ENCODE data around the gene TCEANC2.
"Not testable (repeated sequence)": the region's sequence is repeated elsewhere in the genome, so short reads cannot be mapped to it uniquely, and the experiment has no call there.

TCEANC2 gene

DNA sequence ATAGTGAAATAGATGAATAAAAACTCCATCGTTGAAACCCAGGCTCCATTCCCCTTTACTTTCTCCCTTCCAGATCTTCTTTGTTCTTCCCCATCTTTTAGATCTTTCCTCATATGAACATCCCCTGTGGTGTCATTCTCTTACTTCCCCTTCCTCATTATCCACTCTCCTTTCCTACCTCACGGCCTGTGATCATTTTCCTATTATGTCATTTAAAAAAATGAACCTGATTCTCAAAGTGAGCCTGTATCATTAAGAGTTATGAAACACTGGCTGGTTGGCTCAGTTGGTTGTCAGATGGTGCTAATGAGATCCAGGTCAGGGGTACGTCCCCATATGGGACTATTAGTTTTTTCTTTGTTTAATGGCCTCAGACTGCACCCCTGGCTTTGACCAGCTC, 38.3 kb downstream of the TCEANC2 start:
- DNase-seq: peak; percentile 59 to 85 (median 77)

DNA sequence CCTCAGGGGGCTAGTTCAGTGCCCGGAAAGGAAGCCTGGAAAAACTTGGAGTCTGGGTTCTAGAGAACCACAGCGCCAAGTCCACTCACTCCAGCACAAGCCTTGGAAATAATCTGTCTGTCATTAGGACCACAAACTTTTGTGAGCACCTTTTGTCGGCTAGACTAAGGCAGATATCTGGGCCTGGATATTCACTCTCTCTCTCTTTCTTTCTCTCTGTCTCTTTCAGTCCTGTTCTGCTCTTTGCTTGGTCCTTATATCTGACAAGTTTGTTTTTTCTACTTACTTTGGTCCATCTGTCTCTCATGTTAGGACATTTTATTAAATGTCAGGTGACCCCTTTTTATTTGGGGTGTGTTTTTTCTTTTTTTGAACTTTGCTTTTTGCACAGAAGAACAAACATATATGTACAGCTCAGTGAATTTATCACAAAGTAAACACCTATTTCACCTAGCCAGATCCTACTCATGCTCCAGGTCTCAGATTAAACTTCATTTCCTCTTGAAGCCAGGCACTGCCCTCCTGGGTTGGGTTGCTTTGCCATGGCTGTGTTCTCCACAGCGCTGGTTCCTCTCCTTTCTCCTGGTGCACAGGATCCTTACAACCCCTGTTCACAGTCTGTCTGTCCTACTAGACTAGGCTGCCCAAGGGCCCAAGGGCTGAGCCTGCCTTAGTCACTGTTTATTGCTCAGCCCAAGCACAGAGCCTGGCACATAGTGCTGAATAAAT, 40.8 kb downstream of the TCEANC2 start:
- DNase-seq: no peak

DNA sequence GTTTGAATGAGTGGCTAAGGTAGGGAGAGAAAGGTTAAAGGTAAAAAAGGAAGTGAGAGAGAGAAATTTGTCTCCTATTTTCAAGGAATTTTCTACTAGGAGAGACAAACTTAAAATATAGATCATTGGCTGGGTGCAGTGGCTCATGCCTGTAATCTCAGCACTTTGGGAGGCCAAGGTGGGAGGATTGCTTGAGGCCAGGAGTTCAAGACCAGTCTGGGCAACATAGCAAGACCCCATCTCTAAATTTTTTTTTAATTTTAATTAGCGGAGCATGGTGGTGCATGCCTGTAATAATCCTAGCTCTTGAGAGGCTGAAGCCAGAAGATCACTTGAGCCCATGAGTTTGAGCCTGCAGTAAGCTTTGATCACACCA, 41.3 kb downstream of the TCEANC2 start:
- DNase-seq: not testable (repeated sequence)

DNA sequence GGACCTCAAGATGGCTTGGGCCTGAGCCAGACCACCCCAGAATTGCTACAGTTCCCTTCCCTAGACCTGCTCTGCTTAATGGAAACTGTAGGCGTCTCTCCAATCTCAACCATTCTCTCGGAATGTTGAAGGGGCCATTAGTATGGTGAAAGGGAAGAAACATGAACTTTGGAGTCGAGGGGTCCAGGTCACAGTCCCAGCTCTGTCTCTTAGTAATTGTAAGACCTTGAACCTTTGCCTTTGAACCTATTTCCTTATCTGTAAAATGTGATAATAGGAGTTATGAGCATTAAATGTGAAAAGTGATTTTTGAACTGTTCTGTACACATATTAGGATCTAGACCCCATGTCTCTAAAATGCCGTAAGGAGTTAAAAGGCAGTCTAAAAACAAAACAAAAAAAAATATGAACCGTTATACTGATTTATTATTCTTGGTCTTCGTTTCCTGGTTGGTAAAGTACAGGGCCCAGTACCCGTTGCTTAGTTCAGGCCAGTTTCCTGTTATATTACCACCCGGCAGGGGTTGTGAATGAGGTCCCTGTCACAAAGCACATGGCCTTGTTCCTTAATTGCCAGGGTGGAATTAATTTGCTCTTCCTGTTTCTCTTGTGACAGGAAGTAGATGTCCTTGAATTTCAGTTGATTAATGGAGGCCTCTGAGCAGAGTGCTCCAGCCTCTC, 42.3 kb downstream of the TCEANC2 start:
- DNase-seq: peak; percentile 75 to 84 (median 77)

DNA sequence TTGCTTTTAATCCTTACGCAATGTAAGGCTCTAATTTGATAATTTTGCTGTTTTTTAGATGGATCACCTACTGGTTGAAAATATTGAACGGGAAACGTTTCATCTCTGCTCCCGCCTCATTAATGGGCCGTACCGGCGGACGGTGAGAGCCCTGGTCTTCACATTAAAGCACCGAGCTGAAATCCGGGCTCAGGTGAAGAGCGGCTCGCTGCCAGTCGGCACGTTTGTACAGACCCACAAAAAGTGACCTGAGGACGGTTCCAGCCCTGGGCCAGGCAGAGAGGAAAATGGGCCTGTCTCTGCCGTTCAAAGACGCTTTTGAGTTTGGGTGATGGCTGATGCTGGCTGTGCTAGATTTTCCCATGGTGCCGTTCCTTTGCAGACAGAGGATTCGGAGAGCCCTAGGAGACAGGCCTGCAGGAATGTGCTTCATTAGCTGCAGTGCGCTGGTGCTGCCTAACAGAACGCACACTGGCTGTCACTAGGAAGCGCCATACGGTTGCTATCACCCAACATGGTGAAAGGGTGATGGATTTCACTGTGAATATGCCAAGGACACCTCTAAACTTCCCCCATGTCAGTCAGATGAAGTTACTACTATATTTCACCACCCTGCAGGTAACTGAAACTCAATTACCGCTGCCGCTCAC, 42.9 kb downstream of the TCEANC2 start:
- DNase-seq: no peak

DNA sequence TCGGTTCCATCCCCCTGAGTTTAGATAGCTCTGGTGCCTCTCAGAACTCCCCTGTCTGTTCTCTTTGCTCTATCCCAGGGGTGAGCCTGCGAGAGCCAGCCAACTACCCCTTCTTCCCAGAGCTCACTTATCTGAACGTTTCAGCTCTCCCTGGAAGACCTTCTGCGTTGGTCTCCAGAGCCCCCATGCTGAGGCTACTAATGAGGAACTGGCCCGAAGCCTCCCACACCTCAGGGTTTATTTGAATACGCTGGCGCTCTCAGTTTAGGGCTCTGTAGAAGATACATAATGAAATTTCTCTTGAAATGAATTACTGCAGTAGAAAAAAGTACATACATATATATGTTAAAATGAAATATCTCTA, 43.5 kb downstream of the TCEANC2 start:
- DNase-seq: peak; percentile 27 to 51 (median 34)

DNA sequence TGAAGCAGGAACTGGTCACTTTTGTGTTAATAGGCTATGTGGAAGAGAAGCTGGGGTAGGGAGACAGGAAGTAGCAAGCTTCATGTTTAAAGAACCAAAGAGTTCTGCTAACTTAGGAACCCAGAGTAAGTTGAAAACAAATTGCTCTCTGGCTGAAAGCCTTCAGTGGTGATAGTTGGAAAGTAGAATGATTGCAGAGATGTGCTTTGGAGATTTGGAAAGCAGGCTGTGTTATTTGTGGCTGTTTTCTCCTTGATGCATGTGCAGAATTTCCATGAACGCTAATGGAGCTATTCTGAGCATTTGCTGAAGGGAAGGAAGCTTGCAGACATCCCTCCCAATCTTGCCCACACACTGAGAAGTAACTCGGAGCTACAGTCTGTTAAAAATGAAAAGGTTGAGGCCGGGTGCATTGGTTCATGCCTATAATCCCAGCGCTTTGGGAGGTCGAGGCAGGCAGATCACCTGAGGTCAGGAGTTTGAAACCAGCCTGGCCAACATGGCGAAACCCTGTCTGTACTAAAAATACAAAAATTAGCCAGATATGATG, 45.7 kb downstream of the TCEANC2 start:
- DNase-seq: no peak

DNA sequence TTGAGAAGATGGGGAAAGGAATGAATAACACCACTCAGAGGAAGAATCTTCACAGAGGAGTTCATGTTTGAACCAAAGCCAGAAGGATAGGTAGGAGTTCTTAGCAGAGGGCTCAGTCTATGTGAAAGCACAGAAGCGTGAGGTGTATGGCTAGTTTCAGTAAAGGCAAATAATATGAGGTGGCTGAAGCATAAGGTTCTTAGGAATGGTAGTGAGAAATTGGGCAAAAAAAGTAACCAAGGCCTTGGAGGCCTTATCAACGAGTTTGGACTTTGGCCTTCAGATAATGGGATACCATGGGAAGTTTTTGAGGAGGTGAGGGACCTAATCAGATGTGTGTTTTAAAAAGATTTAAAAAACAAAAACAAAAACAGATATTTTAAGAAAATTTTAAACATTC, 47.1 kb downstream of the TCEANC2 start:
- no peak for DNase-seq

DNA sequence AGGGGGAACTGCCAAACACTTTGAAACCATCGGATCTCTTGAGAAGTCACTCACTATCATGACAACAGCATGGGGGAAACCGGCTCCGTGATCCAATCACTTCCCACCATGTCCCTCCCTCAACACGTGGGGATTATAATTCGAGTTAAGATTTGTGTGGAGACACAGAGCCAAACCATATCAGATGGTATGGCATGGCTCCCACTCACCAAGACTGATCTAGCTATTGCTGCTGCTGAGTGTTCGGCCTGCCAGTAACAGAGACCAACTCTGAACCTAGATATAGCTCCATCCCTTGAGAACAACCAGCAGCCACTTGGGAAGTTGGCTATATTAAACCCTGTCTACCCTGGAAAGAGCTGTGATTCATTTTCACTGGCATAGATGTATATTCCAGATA, 50.0 kb downstream of the TCEANC2 start:
- no peak for DNase-seq

DNA sequence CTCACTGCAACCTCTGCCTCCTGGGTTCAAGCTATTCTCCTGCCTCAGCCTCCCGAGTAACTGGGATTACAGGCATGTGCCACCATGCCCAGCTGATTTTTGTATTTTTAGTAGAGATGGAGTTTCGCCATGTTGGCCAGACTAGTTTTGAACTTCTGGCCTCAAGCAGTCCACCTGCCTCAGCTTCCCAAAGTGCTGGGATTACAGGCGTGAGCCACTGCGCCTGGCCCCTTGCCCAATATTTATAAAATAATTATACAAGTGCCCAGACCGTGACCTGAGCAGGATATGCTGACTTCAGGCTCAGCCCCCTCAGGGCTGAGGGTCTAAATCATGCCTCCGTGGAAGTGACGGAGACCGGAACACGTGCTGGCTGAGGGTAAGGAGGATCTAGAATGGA, 51.2 kb downstream of the TCEANC2 start:
- not testable (repeated sequence) for DNase-seq

DNA sequence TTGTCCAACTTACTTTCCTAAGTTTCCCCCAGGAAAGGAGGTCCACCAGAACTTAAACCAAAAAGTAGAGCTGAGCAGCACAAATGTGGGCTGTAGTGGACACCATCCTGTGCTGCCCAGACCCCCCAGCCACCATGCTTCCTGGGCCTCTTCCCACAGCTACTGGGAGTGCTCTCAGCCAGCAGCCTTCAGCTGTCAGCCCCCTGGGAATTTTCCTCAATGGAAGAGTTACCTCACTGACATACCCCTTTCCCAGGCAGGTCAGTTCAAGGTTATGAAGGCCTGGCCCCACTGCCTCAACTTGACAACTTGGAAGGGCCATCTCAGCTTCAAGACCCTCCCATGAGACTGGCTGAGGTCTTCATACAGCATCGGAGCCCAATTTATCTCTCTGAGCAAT, 51.7 kb downstream of the TCEANC2 start:
- no peak for DNase-seq

DNA sequence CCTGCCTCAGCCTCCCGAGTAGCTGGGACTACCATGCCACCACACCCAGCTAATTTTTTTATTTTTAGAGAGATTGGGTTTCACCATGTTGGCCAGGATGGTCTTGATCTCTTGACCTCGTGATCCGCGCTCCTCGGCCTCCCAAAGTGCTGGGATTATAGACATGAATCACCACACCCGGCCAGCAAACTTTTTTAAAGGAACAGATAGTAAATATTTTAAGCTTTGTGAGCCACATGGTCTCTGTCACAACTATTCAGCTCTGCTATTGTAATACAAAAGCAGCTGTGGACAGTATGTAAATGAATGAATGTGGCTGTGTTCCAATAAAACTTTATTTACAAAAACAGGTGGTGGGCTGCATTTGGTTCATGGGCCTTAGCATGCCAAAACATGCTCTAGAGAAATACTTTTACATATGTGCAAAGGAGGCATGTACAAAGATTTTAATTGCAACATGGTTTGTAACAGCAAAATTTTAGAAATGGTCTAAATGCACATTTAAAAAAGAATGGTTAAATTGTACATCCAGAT, 52.4 kb downstream of the TCEANC2 start:
- DNase-seq: no peak

DNA sequence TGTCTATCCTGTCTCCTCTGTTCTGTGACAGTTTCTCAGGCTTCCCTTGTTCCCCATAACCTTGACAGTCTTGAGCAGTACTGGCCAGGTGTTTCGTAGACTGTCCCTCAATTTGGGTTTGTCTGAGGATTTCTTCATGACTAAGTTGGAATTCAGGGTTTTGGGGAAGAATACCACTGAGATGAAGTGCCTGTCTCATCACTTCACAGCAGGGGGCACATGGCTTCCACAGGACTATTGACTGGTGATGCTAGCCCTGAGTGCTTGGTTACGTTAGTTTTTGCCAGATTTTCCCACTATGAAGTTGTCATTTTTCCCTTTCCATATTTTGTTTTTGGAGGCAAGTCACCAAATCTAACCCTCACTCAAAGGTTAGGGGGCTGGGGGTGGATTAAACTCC, 53.7 kb downstream of the TCEANC2 start:
- no peak for DNase-seq

DNA sequence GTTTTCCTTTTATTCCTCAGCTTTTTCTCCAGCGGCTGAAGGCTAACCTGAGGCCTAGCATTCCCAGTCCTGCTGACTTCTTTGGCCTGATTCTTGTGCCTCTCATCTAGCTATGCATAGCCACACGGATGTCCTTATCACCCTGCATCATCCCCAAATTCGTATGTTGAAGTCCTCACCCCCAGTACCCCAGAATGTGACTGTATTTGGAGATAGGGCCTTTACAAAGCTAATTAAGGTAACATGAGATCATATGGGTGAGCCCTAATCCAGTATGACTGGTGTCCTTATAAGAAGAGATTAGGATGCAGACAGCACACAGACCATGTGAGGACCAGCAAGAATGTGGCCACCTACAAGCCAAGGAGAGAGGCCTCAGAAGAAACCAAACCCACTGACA, 54.7 kb downstream of the TCEANC2 start:
- DNase-seq: no peak

DNA sequence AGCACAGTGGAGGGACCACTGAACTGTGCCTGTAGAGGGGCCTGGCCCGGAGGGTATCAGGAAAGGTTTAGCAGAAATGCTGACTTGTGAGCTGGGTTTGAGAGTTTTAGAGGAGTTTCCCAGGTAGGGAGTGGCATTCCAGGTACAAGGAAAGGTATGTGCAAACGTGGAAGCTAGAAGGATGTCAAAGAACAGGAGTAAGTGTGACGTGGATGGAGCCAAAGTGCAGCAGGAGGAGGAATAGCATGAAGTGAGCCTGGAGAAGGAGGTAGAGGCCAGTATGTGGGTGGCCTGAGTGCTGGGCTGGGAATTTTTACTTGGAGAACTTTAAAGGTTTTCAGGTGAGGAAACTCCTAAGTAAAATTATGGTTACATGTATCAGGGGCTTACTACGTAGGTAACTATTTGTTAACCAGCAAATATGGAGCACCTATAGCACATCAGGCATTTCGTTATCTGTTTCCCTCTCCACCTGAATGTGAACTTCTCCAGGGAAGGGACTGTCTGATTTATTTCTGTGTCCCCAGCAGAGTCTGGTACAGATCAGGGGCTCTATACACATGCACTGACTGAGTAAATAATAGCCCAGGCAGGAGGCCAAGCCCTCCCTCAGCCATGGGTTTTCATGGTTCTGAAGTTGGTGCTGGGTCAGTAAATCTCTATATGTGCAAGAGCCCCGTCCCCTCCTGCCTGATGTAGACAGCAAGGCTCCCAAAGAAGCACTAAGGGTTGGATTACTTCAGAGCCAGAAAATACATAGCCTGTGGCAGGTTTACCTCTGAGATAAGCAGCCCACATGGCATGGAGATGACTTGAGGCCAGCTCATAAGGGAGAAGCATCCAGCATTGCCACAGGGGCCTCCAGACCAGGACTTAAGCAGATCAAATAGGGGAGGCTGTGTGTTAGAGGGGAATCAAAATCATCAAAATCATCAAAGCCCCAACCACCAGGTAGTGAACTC, 56.0 kb downstream of the TCEANC2 start:
- DNase-seq: no peak

DNA sequence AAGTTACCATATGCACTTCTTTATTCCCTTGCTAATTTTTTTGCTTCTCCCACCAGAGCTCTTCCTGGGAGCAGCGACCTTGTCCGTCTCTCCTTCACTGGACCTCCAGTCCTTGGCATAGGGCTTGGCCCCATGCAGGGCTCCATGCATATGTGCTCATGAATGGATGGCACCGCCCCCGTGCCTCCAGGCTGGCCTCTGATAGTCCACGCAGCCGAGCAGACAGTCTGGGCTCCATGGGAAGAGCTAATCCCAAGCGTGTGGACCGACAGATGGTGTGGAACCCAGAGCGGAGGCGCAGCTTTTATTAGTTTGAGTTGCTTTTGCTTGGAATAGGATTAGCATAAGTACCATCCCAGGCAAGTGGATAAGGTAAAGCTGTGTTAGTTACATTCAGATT, 57.6 kb downstream of the TCEANC2 start:
- DNase-seq: no peak

DNA sequence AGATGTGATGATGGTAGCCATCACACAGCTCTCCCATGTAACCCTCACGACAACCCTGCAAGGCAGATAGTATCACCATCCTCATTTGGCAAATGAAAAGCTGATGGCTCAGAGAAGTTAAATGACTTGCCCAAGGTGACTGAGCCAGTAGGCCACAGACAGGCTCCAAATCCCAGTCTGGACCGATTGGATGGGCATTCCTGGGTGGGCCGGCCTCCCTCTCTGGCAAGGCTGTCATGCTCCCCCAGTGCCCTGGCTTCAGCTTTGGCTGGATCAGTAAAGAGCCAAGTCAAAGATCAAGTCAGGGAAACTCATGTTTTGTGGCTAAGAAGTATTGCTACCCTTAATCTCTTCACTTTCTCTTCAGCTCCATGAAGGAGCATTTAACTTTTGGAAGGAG, 58.2 kb downstream of the TCEANC2 start:
- no peak for DNase-seq

DNA sequence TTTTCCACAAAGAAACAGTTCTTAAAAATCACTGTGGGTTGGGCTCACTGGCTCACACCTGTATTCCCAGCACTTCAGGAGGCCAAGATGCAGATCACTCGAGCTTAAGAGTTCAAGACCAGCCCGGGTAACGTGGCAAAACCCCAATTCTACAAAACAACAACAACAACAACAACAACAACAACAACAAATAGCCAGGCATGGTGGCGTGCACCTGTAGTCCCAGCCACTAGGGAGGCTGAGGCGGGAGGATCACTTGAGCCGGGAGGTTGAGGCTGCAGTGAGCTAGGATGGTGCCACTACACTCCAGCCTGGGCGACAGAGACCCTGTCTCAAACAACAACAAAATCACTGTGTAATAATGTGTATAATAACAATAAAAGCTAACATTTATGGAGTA, 58.6 kb downstream of the TCEANC2 start:
- no peak for DNase-seq

DNA sequence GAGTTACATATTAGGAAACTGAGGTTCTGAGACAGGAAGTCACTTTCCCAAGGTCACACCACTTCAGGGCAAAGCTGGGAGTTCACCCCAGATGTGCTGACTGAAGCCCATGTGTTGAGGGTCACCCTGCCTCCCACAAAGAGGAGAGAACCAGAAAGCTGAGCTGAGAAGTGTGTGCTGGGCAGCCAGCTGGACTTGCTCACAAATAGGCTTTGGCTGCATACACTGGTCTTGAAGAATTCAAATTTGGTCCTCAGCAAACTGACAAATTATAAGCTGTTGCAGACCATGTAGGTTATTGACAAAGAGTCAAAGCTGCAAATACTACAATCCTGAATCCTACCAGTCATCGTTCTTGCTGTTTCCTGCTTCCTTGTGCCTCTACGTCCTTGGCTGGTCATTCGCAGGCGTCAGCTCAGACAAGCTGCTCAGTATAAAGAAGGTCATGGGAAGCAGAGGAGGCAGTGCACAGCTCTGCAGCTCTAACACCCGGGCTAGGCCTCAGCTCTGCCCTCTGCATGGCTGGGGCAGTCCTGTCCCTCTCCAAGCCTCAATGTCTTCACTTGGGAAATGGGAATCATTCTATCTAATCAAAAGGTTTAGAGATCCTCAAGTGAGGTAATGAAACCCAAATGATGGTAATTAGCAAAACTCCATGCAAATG, 59.4 kb downstream of the TCEANC2 start:
- no peak for DNase-seq

DNA sequence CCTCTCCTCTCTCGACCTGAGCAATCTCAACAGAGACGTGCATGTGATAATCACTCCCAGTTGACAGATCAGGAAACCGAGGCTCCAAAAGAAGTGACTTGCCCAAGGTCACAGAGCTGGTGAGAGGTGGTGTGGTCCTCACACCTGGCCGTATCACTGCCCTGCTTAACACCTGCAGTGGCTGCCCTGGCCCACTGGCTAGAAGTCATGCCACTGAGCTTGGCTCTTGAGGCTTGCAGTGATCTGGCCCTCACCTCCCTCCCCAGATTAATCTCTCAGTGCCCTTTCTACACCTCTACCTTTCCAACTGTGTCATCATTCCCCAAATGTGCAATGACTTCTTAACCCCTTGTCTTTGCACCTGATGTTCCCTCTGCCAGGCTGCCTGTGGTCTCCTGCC, 60.6 kb downstream of the TCEANC2 start:
- DNase-seq: no peak

DNA sequence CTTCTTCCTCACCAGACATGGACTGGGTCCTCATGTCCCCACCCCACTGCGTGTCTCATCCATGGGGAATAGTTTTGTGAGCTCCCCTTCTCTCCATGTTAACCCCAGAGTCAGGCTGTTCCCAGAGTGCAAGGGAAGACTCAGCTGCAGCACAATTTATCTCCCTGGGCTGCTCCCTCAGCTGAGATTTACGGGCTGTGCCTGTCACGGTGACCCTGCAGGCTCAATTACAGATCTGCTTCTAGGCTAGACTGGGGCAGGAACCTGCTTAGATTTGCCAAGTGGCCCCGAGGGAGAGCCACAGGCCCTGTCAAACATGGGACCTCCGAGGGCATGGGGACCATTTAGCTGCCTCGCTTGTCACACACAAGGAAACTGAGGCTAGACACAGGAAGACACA, 61.5 kb downstream of the TCEANC2 start:
- DNase-seq: no peak

DNA sequence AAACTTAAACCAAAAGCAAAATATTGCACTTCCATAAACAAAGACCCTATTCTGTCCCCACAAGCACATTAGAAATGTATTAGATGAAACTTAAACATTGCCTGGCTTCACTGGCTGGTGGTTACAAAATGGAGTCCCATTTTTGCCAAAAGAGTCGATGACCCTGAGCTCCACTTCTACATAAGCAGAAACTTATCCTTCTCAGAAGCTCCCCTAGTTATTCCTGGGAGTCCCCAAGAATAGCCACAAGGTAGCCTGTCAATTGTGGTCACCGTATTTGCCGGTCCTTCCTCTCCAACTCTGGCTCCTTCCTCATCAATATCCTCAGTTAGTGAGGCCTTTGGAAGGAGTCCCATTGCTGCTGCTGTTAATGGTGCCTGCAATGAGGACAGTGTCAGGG, 62.1 kb downstream of the TCEANC2 start:
- no peak for DNase-seq
